GM19193 (cell line): ENCODE measurements around the gene CNGA1.

Experiments used
- POLR2A ChIP-seq: IDR thresholded peaks from 4 replicates; pipeline ENCODE4 v1.6.1; 2011; ENCODE audit not compliant: insufficient read depth, insufficient read length; ENCODE audit errors: extremely low read depth

Gene CNGA1

DNA sequence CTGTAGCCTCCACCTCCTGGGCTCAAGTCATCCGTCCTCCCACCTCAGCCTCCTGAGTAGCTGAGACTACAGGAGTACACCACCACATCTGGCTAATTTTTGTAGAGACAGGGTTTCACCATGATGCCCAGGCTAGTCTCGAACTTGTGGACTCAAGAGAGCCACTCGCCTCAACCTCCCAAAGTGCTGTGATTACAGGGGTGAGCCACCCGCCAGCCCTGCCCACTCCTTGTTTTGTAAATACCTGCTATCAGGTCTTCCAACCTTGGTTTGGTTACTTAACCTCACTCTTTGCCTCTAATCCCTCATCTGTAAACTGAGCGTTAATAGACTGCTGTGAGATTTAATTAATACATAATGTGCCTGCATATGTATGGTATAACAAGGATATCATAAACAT is 803 bp downstream of the CNGA1 start:
- no peak for TF ChIP-seq POLR2A

- TF ChIP-seq POLR2A: no peak
These were observed 1.3 kb downstream of the CNGA1 start for GRCh38 chr4:48015216-48015615.

DNA sequence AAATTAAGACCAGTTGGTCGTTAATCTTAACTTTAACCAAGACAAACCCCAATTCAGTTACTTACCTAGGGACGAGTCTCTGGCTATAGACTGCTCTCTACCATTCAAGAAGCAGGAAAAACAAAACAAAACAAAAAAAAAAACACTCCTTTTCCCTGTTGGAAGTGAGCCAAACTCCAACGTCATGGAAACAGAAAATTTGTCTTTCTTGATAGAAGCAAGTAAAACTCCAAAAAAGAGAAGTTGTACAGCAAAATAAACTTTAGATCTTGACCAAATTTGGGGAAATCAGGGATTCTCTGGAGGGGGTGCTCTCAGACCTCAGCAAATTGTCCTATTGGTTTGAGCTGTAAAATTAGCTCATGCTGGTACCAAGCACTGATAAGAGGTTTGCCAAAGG is 3.7 kb downstream of the CNGA1 start:
- no peak for TF ChIP-seq POLR2A

DNA sequence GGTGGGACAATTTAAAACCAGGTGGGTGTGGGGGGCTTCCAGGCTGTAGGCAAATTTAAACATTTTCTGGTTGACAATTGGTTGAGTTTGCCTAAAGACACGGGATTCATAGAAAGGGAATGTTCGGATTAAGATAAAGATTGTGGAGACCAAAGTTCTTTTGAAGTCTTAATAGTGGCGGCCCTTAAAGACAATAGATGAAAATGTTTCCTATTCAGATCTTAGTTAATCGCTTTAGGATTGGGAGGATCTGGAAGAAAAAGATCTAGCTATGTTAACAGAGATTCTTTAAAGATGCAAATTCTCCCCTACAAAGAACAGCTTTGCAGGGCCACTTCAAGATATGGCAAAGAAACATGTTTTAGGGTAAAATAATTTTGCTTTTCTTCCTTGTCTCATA is 4.8 kb downstream of the CNGA1 start:
- TF ChIP-seq POLR2A: no peak

GRCh38 chr4:48008021-48008596 is 8.4 kb downstream of the CNGA1 start:
- TF ChIP-seq POLR2A: no peak

- no peak for TF ChIP-seq POLR2A
These were observed 10.7 kb downstream of the CNGA1 start for GRCh38 chr4:48005781-48006180.

GRCh38 chr4:48002267-48002666 is 14.2 kb downstream of the CNGA1 start:
- TF ChIP-seq POLR2A: no peak

DNA sequence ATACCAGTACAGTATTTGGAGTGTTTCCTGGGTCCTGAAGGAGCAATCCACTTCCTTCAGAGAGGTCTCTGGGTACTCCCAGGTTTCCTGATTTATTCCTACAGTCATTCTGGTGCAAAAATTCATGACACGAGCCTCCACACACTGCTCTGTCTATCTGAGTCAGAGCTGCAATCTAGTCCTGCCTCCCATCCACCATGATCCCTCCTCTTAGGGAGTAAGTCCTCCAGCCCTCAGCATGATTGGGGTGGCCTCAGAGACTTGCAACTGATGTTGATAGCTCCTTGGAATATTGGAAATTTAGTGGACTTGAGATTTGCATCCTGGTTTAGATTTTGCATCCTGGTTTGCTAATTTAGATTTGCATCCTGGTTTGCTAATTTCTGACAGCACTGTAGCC is 20.5 kb downstream of the CNGA1 start:
- no peak for TF ChIP-seq POLR2A

GRCh38 chr4:47990145-47990544 is 26.3 kb downstream of the CNGA1 start:
- TF ChIP-seq POLR2A: no peak

- TF ChIP-seq POLR2A: no peak
These were observed 41.9 kb downstream of the CNGA1 start for GRCh38 chr4:47974566-47974965.

- TF ChIP-seq POLR2A: no peak
These were observed 43.8 kb downstream of the CNGA1 start for GRCh38 chr4:47972721-47973120.

GRCh38 chr4:47972181-47972580 is 44.3 kb downstream of the CNGA1 start:
- no peak for TF ChIP-seq POLR2A

GRCh38 chr4:47968847-47969246 is 47.6 kb downstream of the CNGA1 start:
- TF ChIP-seq POLR2A: no peak

GRCh38 chr4:47954677-47955076 is 61.8 kb downstream of the CNGA1 start:
- no peak for TF ChIP-seq POLR2A

DNA sequence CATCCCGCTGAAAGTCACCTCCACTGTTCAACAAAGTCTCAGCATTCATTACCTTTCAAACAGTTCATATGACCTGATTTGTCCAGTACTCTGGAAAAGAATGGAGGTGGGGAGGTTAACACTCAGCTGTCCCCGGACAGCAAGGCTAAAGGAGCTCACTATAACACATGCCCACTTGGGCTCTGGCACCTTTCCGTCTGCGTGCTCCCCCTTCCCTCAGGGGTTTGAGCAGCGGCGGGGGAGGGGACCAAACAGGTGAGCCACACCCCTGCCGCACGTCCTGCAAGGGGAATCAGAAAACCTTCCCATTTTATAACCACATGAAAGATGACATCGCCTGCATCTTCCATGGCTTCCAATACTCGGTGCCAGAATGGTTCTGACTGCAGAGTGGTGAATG is 62.2 kb downstream of the CNGA1 start:
- no peak for TF ChIP-seq POLR2A

GRCh38 chr4:47945930-47946726 is 70.4 kb downstream of the CNGA1 start:
- TF ChIP-seq POLR2A: no peak
